HG03521 (cell line): ENCODE measurements around the gene DDX51.

Experiments used
- ATAC-seq: cut with Tn5 transposase; IDR thresholded peaks from one replicate; pipeline ENCODE4 v1.9.1; 2021; ENCODE audit warnings: mild to moderate bottlenecking, moderate library complexity; ENCODE audit not compliant: unreplicated experiment

The DDX51 gene

DNA sequence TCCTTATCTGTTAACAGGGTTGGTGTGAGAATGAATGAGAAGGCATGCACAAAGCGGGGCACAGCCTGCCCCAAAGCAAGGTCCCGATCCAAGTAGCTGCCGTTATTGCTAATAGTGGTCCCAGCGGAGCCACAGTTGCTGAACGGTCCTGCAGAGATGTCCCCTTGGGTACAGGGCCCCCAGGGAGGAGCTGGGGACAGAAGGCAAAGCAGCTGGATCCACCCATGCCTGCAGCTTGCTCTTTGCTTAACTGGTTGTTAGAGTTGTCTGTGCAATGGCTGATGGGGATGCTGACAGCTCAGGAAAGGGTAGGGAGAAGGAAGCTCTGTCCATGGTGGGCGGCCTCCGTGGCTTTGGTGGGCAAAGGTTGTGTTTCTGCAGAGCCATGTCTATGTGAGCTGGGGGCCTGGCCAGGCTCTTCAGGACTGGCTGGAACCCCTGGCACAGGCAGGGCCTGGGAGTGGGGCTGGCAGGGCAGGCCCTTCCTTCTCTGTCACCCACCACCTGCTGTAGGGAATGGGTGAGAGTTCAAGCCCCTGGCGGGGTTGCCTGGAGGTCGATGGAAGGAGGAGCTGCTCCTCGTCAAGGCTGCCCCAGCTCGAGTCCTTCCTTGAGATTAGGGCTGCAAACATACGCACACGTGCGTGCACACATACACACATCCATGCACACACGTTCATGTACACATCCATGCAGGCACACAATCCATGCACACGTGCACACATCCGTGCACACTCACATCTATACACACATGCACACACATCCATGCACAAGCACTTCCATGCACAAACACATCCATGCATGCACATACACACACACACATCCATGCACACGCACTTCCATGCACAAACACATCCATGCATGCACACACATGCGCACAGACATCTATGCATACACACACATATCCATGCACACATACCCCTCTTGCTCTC, 35.6 kb upstream of the DDX51 start:
- no peak for ATAC-seq

DNA sequence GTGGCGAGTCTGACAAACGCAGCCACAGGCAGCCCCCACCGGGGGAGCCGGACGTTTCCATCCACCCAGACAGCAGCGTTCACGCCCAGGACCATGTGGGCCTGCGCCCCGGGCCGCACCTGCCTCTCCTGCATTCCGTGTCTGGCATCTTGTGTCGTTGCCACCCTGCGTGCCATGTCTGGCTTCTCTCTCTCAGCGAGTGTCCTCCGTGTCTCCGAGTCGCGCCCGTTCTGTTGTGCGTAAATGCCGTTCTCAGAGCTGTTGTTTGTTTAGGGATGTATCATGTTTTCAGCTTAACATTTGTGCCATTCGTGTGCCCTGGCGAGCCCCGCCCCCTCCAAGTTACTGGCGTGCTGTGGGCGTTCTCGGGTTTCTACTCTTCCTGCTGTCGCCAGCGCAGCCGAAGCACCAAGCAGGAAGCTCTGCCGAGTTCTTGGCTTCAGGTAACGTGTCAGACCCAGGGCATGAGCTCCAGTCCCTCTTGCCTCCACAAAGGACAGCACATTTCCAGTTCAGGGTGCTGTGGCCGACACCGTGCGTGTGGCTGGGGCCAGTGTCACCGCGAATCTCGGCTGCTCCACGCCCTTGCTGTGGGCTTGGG, 34.8 kb upstream of the DDX51 start:
- ATAC-seq, result no peak

DNA sequence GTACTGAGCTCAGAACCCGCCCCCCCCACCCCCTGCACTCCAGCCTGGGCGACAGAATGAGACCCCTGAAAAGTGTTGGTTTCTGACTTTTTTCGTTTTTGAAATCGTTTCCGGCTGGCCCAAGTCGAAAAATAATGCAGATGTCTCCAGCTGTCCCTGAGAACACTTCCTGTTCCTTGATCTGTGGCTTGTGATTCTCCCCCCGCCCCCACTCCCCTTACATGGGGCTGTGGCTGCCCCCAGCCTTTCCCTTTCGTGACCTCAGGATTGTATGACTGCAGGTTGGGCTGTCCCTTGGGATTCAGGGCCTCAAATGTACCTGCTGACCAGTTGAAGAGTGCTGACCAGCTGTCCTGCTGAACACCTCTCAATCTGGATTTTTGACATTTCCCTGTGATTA, 34.2 kb upstream of the DDX51 start:
- no peak for ATAC-seq

DNA sequence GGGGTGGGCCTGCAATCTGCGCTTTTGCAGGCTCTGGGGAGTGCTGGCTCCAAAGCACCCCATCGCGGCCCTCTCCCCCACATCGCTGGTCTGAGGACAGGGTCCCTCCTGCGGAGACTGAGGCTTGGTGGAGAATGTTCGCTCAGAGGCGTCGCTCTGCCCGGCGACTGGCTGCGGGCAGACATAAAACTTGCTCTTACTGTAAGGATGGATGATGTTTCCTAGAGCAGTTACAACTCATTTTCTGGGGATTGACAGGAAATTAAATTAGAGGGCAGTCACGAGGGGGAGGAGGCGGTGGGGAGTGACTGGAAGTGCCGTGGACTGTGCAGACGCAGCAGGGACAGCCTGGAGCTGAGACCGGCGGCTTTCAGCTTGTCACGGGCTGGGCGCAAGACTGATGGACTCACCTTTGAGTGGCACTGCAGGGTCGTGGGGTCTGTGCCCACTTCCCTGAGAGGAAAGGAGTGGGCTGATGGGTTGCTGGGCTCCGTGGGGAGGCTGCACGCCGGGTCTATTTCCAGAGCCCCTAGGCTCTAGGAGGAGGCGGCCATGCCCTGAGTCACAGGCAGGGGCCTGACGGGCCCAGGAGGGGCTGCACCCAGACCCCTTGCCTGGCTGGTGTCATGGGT, 32.9 kb upstream of the DDX51 start:
- ATAC-seq, result no peak

DNA sequence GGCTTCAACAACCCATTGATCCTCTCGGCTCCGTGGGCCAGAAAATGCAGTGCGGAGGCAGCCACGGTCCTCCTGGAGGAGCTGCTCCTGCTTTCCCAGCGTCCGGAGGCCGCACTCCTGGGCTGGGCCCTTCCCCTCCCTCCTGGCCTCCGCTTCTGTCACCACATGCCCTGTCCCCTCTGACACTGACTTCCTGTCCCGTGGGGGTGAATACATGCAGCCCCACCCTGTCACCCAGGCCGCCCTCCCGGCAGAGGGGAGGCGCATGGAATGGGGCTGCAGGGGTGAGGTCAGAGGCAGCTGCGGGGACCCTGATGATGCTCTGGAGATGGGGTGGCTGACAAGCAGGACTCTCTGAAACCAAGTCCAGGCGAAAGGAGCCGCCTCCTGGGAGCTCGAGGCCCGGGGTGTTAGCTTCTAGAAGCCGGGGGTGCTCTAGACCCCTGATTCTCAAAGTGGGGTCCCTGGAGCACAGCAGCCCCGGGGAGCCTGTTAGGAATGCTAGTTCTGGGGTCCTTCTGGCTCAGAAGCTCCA, 32.3 kb upstream of the DDX51 start:
- no peak for ATAC-seq

DNA sequence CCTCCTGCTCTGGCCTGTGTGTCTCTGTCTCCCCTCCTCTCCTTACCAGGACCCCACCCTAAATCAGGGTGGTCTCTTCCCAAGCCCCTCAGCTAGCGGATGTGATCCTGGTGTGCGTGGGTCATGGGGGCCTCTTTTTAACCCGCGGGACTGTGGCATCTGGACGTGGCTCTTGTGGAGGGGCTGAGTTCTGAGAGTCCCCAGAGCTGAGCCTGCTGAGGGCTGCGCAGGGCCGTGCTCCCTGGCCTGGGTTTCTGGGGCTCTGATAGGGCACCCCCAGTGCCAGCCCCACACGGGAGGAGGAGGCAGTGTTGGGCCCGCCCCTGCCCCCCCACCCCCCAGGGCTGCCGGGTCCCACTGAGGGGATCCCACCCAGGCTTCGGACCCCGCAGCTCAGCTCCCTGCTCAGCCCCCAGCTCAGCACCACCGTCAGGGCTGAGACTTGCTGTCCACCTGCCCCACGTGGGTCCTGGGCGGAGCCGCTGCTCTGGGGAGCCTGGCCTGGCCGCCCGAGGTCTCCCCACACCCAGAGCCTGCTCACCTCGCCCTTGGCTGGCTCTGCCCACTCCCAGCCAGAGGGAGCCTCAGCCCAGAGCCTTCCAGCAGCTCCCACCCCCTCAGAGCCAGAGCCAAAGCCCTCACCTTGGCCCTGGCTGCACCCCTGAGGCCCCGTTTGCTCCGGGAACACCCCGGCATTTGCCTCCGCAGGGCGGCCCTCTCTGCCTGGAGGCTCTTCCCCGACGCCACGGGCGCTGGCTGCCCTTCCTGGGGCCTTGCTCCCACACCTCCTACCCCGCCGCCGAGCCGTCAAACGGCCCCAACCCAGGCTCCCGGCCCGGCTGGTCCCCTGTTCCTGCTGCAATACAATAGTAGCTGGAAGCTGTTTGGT, 31.6 kb upstream of the DDX51 start:
- ATAC-seq, result no peak

DNA sequence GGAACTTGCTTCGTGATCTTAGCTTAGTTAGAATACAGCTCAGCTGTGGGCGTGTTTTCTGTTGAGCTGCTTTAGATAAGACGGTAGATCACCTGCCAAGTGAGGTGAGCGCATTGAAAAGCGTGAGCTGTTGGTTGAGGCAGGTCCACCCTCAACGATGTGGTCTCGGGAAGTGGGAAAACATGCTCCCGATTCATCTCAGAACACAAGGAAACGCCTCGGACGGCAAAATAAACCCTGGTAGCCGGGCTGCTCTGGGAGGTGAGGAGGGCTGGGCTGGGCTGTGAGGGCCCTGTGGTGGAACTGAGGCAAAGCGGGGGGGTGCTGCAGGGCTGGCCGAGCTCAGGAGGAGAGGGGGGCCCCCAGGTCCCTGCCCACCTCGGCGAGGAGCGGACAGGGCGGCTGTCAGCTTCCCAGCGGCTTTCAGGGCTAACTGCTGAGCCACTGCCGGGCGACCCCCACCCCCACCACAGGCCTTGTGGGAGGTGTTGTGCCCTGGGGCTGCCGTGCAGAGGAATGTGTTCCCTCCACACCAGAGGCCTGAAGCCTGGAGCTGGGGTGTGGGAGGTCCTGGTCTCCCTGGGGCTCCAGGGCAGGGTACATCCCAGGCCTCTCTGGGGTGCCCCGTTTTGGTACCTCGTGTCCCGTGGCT, 30.8 kb upstream of the DDX51 start:
- no peak for ATAC-seq

DNA sequence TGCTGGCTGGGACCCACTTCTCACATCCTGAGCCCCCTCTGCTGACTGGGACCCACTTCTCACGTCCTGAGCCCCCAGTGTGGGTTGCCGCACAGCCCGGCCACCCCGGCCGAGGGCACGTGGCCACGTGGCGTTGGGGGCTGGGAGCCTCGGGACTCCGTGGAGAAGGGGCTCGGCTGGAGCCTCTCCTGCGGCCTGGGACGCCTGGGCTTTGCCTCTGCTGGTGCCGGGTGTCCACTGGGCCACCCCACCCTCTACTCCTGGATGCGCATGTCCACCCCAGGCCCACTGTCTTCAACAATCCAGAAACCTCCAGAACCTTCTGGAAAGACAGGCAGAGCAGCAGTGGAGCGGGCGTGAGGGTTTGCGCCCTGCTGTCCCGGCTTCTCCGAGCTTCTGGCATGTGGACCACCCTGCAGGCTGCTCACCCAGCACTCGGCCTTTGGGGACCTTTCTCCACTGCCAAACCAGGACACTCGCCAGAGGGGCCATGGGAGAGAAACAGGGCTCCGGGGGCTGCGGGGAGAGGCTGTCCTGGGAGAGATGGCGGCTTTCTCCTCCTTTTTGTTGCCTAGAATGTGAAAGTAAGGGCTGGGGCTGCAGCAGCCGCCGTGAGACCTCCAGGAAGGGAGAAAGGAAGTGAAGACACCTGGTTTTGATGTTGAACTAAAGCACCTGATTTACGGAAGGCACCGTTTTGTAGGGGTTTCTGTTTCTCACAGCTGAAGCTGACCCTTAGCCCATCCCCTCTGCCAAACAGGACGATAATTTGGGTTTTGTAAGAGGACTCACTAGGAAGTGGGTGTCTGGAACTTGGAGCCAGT, 30.1 kb upstream of the DDX51 start:
- ATAC-seq, result no peak

DNA sequence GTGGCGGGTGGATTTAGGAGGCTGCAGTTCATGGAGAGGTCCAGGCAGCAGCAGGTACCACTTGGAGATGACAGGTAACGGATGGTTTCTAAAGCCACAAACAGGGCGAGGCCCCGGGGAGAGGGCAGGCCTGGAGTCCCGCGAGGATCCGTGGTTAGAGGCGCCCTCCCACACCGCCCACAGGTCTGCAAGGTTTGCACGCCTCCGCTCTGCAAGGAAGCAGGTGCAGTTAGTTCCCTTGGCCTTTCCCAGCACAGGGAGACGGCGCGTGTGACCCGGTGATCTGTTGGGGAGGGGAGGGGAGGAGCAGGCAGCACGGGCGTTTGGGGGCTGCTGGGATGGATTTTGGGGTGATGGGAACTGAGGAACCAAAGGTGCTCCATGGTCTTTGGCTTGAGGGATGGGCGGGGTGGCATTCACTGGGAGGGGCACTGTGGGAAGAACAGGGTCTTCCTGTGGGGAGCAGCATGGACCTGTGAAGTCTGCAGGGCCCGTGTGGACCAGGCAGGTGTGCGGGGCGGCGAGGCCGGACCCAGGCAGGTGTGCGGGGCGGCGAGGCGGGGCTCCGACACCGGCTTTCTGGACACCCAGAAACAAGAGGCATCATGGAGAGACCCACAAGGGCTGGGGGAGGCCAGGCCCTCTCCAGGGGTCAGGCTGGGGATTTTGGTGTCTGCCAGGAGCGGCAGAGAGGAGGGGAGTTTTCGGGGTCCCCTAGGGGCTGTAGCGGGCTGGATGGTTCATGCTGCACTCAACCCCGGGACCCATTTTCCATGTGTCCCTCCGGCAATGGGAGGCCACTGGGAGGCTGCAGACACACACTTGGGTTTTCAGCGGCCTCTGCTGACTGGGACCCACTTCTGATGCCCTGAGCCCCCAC, 29.3 kb upstream of the DDX51 start:
- ATAC-seq, result no peak

DNA sequence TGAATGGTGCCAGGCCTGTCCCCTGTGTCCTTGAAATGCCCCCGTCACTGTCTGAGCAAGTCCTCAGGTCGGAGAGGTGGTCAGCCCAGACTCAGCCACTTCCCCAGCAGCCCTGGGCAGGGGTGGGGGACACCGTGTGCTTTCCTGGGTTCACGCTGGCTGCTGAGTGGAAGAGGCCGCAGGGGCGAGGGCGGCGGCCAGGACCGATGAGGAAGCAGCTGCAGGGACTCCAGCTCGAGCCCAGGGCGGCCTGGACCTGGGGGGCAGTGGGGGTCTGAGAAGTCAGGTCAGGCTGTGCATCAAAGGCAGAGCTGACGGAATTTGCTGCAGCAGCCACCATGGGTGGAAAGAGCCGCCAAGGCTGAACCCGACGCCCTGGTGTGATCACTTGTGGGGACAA, 28.5 kb upstream of the DDX51 start:
- no peak for ATAC-seq

DNA sequence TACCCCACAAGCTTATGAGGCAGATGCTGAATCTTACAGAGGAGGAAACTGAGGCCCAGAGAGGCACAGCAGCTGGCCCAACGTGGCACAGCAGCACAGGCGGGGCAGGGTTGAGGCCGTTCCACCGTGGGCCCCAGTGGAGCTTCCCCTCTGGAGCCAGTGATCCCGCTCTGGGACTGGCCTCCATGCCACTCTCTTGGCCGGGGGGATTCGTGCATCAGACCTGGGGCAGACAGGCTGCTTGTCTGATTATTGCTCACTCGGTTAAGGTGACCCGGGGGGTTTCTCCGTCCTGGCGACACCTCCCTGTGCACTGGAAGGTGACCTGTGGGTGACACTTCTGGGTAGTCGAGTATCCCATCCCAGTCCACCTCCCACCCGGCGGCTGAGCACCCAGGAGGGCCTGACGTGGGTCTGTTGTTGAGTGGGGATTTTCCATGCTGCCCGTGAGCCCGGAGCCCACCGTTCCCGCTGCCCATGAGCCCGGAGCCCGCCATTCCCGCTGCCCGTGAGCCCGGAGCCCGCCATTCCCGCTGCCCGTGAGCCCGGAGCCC, 27.9 kb upstream of the DDX51 start:
- no peak for ATAC-seq

DNA sequence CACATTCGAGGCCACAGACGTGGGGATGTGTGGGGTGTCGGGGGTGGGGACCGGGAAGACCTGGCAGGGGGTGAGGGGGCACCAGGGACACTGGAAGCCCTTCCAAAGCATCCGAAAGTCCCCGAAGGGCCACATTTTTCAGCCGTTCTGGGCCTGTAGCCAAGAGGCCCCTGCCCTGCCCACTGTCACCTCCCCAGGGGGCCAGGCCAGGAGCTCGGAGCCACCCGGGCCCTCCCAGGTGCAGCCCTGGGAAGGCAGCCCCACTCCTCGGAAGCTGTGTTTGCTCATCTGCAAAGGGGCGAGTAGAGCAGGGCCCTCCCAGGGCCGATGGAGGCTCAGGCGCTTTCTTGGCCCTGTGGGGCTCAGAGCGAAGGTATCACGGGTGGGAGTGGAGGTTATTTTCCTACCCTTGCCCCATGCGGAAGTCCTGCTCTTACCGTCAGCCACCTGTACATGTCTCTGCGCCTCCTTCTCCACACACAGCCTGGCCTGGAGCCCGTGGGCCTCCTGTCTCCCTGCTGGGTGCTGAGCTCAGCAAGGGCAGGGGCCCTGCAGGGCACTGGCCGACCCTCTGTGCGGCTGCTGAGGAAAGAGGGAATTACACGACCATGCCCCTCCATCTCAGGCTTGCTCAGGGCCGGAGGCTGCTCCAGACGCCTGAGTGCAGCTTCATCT, 27.3 kb upstream of the DDX51 start:
- no peak for ATAC-seq

DNA sequence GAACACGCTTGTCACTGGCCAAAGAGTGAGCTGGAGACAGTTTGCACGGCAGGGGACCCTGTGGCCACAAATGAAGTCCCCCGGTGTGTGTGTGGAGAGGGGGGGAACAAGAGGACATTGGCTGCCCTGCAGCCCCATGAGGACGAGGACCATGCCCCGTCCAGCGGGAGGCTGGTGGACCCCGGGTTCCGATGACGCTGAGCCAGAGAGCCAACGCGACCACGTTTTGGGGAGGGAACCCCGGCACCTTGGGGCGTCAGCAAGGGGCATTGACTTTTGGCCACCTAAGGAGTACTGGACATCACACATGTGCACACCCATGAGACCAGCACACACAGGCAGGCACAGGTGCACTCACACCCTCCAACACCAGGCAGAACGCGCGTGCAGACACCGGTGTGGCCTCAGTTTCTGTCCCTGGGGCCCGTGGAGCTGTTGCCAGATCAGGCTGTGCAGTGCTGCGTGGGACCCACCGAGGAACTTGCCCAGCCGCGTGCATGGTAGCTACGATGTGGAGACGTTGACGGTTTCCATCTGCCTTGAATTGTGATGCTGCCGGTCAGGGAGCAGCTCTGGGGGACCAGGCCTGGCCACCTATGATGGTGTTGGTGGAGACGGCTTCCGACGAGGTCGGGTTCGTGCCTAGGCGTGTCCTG, 26.6 kb upstream of the DDX51 start:
- no peak for ATAC-seq

DNA sequence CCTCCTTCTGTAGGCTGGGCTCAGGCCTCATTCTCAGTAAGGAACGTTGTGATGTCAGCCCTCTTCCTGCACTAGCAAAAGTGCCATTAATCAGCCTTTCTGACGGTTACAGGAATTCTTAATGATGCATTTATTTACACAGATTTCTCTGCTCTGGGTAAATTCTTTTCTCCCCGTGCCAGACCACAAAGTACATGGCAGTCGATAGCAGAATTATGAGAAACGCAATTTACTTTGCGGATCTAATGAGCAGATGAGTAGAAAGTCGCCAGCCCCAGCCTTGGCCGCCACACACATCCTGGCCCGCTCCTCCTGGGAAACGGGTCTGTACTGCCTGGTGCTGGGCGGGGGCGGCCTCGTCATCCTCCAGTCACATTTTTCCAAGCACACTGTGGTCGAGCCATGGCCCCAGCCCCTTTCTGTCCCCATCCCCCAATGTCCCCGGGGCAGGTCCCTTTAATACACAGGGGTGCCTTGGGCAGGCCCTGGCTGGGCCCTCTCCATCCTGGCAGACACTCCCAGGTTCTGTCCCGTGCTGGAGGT, 26.0 kb upstream of the DDX51 start:
- ATAC-seq, result no peak

DNA sequence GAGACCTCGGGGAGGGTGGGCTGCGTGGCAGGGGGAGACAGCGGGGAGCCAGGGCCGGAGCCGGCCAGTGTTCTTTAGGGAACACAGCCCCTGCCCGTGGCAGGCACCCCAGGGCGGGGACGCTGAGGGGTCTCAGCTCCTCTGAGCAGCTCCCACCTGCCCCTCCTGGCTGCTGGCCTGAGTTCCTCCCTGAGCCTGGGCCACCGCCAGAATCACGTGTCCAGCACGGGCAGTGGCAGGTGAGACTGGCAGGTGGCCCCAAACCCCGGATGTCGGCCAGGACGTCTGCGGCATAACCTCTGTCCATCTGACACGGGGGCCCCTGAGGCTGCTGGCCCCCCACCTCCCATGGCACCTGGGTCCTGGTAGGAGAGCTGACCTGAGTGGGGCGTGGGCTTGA, 25.3 kb upstream of the DDX51 start:
- no peak for ATAC-seq

DNA sequence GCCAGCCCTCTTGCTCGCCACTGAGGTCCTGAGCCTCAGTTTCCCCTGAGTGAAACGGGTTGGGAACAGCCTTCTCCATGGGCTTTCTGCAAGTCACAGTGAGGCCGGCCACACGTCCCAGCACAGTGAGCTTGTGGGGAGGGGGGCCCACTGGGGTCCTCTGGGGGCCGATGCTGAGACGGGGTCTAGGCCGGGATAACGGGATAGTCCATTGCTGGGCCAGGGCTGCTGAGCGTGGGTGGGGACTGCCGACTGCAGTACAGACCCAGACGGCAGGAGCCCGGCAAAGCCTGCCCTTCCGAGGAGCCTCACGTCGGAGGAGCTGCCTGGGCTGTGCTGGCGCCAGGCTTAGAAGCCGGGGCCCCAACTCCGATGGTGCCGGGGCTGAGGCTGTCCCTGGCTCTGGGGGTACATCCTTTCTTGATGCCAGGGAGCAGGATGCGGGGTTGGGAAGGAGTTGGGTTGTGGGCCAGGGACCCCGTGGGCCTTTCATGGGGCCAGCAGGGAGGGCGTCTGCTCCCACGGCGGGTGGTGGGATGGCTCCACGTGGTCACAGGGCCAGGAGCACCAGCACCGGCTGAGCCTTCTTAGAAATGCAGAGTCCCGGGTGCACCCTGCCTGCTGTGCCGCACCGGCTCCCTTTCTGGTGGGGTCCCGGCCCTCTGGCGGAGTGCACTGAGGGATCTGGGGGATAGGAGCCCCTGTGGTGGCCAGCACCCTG, 24.4 kb upstream of the DDX51 start:
- ATAC-seq, result no peak
